PC-9 (cell line): Measurements from ENCODE around the gene PLEKHG7. TPM values are rescaled to one million over a fixed set of nuclear protein-coding genes. Genes with fewer than 3 reads are reported as not detected.

Experiments used
- BruUV-seq: library from RNA; stranded (reverse); fragments of 400-500 nt; replicated peaks from 2 replicates; lab custom pipeline; 2021; lab: Mats Ljungman, UMichigan
- CTCF ChIA-PET: fragments of 300-600 bp; sonication (Branson Sonifier 250); formaldehyde crosslinking; loops from one replicate; lab custom pipeline; 2022; ENCODE audit warnings: antibody characterized with exemption; lab: Charles Lee
- POLR2A ChIA-PET: fragments of 300-600 bp; sonication (Branson Sonifier 250); formaldehyde crosslinking; loops from one replicate; lab custom pipeline; 2022; ENCODE audit warnings: antibody characterized with exemption; ENCODE audit not compliant: unreplicated experiment; lab: Charles Lee
- DNase-seq, 2 experiments: peaks; one replicate each; pipeline versions ENCODE4 v3.0.0 to v3.0.0-alpha.2; 2015 to 2022; ENCODE audit warnings: mixed read lengths in 1 of 2
- H2AFZ ChIP-seq: fragments of 200-600 bp; sonication (generic); 2 replicates; pipeline ENCODE4 v1.8.1; 2017; ENCODE audit warnings: antibody characterized with exemption
- H3F3A ChIP-seq: fragments of 200-600 bp; sonication (generic); 2 replicates; pipeline ENCODE4 v1.8.1; 2017; ENCODE audit warnings: antibody characterized with exemption, mild to moderate bottlenecking, low read depth; ENCODE audit not compliant: insufficient read depth
- H3K27ac ChIP-seq: fragments of 200-600 bp; sonication (generic); 2 replicates; pipeline ENCODE4 v1.6.1; 2016; ENCODE audit warnings: mixed run types
- H3K27me3 ChIP-seq: fragments of 200-600 bp; sonication (generic); 2 replicates; pipeline ENCODE4 v1.6.1; 2016; ENCODE audit warnings: low read depth, mixed run types; ENCODE audit not compliant: insufficient read depth
- H3K36me3 ChIP-seq: fragments of 200-600 bp; sonication (generic); 2 replicates; pipeline ENCODE4 v1.6.1; 2016; ENCODE audit warnings: low read depth, mixed run types
- H3K4me1 ChIP-seq: fragments of 200-600 bp; sonication (generic); replicated peaks from 2 replicates; pipeline ENCODE4 v1.6.1; 2016; ENCODE audit warnings: mixed run types; ENCODE audit not compliant: insufficient read depth
- H3K4me2 ChIP-seq: fragments of 200-600 bp; sonication (generic); 2 replicates; pipeline ENCODE4 v1.6.1; 2017; ENCODE audit warnings: mixed run types
- H3K4me3 ChIP-seq: fragments of 200-600 bp; sonication (generic); 2 replicates; pipeline ENCODE4 v1.6.1; 2016; ENCODE audit warnings: mixed run types
- H3K79me2 ChIP-seq: fragments of 200-600 bp; sonication (generic); 2 replicates; pipeline ENCODE4 v1.6.1; 2017; ENCODE audit warnings: low read depth, mixed run types
- H3K9me2 ChIP-seq: fragments of 200-600 bp; sonication (generic); 2 replicates; pipeline ENCODE4 v1.8.1; 2017; ENCODE audit warnings: mild to moderate bottlenecking; ENCODE audit not compliant: insufficient read depth
- H3K9me3 ChIP-seq: fragments of 200-600 bp; sonication (generic); 2 replicates; pipeline ENCODE4 v1.8.1; 2016; ENCODE audit warnings: low read depth; ENCODE audit not compliant: insufficient read depth
- H4K20me1 ChIP-seq: fragments of 200-600 bp; sonication (generic); 2 replicates; pipeline ENCODE4 v1.8.1; 2017; ENCODE audit not compliant: insufficient read depth
- EZH2 ChIP-seq: fragments of 200-600 bp; sonication (generic); IDR thresholded peaks from 2 replicates; pipeline ENCODE4 v1.8.0; 2017; ENCODE audit warnings: antibody characterized with exemption, low read depth
- intact Hi-C: fragments of 100-400 bp; cut with micrococcal nuclease; formaldehyde crosslinking; loops from one replicate; pipeline ENCODE4 v1.10.0; 2022; ENCODE audit not compliant: unreplicated experiment
- total RNA-seq: library from RNA; stranded (reverse); gene quantifications from 2 replicates; pipeline ENCODE4 v1.2.3, GENCODE V29; 2021
- TF ChIP-seq, protein P1 (sequence below): fragments of 200-600 bp; sonication (generic); conservative IDR thresholded peaks from 2 replicates; pipeline ENCODE4 v1.6.1; 2017; ENCODE audit warnings: mixed run types, antibody characterized with exemption, mild to moderate bottlenecking, moderate library complexity

The PLEKHG7 gene
- total RNA-seq, 1 experiment from 2014 or later: not detected

DNA sequence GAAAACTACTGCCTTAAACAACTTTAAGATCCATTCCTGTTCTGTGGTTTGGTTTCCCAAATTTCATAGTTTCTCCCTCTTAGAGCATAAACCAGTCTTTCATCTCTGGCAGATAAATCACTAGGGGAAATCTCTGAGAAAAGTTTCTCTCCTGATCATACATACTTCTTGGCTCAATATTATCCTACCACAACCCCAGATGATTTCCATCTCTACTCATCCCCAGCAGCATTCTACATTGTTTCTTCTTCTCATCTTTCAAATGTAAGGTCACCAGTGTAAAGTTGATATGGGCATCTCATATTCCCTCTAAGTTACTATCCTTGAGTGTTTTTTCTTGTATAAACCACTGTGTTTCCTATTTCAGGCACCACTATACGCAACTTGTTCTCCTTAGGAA lies 45.9 kb upstream of the PLEKHG7 start:
- no peak overlapping the region for H3K4me2 ChIP-seq
- H2AFZ ChIP-seq: no peak overlapping the region
- no peaks in the 10 kb centered on the region for H4K20me1 ChIP-seq
- no peaks in the 10 kb centered on the region for H3K9me3 ChIP-seq
- no peaks in the 10 kb centered on the region for H3K27me3 ChIP-seq
- TF ChIP-seq, protein P1, sequence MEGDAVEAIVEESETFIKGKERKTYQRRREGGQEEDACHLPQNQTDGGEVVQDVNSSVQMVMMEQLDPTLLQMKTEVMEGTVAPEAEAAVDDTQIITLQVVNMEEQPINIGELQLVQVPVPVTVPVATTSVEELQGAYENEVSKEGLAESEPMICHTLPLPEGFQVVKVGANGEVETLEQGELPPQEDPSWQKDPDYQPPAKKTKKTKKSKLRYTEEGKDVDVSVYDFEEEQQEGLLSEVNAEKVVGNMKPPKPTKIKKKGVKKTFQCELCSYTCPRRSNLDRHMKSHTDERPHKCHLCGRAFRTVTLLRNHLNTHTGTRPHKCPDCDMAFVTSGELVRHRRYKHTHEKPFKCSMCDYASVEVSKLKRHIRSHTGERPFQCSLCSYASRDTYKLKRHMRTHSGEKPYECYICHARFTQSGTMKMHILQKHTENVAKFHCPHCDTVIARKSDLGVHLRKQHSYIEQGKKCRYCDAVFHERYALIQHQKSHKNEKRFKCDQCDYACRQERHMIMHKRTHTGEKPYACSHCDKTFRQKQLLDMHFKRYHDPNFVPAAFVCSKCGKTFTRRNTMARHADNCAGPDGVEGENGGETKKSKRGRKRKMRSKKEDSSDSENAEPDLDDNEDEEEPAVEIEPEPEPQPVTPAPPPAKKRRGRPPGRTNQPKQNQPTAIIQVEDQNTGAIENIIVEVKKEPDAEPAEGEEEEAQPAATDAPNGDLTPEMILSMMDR: no peak
- TF ChIP-seq EZH2: no peak
- H3K4me3 ChIP-seq: no peak overlapping the region
- H3K27ac ChIP-seq: no peak overlapping the region
- H3K36me3 ChIP-seq: no peaks in the 10 kb centered on the region
- no peaks in the 10 kb centered on the region for H3F3A ChIP-seq
- POLR2A ChIA-PET: no interaction called here
- H3K4me1 ChIP-seq: no peaks in the 10 kb centered on the region
- no peaks in the 10 kb centered on the region for H3K9me2 ChIP-seq
- CTCF ChIA-PET: no interaction called here
- DNase-seq: no peak
- H3K79me2 ChIP-seq: no peaks in the 10 kb centered on the region
- no TSS peak for BruUV-seq
- intact Hi-C loops: loop anchor here (10.0 kb wide), 1 partner anchor 1682 kb away; no protein-coding TSS in a partner anchor

DNA sequence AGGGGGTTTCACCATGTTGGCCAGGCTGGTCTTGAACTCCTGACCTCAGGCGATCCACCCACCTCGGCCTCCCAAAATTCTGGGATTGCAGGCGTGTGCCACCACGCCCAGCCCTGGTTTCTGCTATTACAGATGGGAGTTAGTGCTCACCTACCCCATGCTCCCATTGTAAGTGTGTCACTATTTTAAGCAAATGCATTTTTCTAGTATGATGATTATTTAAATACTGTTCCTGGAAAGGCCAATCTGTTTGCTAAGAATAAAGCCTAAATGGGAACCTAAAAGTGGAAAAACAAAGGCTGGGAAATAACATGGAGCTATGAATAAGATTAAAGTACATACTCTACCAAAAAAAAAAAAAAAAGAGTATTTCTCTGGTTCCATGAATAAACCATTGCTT lies 45.0 kb upstream of the PLEKHG7 start:
- Histone ChIP-seq H3K4me1 (no peaks in the 10 kb centered on the region), H3K79me2 (no peaks in the 10 kb centered on the region), H3K36me3 (no peaks in the 10 kb centered on the region), H3K27me3 (no peaks in the 10 kb centered on the region), H3K27ac (no peak overlapping the region), H3F3A (no peaks in the 10 kb centered on the region), H3K9me2 (no peaks in the 10 kb centered on the region), H3K4me3 (no peak overlapping the region), H3K9me3 (no peaks in the 10 kb centered on the region), H4K20me1 (no peaks in the 10 kb centered on the region), H3K4me2 (no peak overlapping the region), H2AFZ (no peak overlapping the region)
- no peak for TF ChIP-seq EZH2
- TF ChIP-seq, protein P1: no peak
- ChIA-PET POLR2A (no interaction called here), CTCF (interaction anchor here (0.7 kb wide), 1 partner anchor 761 kb away, joined by 6 read pairs; no protein-coding TSS in a partner anchor)
- BruUV-seq: no TSS peak
- no peak for DNase-seq
- intact Hi-C loops: loop anchor here (10.0 kb wide), 1 partner anchor 1683 kb away; no protein-coding TSS in a partner anchor

DNA sequence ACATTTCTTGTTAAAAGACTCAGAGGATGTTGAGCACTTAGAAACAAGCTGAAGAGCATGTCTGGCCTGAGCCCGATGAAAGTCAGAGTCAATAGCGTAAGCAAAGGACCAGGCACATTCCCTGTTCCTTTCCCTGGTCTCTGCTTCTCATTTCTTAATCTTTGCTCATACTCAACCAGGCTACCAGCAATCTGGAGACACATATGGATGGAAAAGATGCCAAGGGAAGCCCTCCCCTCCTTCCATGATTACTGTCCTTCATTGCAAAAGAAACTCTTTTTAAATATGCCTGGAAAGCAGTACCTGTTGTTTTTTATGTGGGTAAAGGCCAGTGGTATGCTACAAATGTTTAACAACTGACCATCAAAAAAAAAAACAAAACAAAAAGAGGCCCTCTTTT lies 44.2 kb upstream of the PLEKHG7 start:
- H3K4me1 ChIP-seq: no peaks in the 10 kb centered on the region
- no peaks in the 10 kb centered on the region for H3F3A ChIP-seq
- no peak for DNase-seq
- H3K36me3 ChIP-seq: no peaks in the 10 kb centered on the region
- CTCF ChIA-PET: no interaction called here
- no peaks in the 10 kb centered on the region for H3K79me2 ChIP-seq
- no peaks in the 10 kb centered on the region for H3K27me3 ChIP-seq
- no peak overlapping the region for H2AFZ ChIP-seq
- H3K4me2 ChIP-seq: no peak overlapping the region
- no TSS peak for BruUV-seq
- POLR2A ChIA-PET: no interaction called here
- no peaks in the 10 kb centered on the region for H3K9me2 ChIP-seq
- intact Hi-C loops: loop anchor here (10.0 kb wide), 1 partner anchor 1684 kb away; no protein-coding TSS in a partner anchor
- TF ChIP-seq, protein P1: no peak
- TF ChIP-seq EZH2: no peak
- no peaks in the 10 kb centered on the region for H3K9me3 ChIP-seq
- H4K20me1 ChIP-seq: no peaks in the 10 kb centered on the region
- no peak overlapping the region for H3K4me3 ChIP-seq
- H3K27ac ChIP-seq: no peak overlapping the region
